Spinal cord (tissue), 10 donors: ENCODE results near the gene RAB3GAP2. TPM values are rescaled to one million over a fixed set of nuclear protein-coding genes. Genes with fewer than 3 reads are reported as not detected.
"Not testable (repeated sequence)": the region's sequence is repeated elsewhere in the genome, so short reads cannot be mapped to it uniquely, and the experiment has no call there.

ENCODE experiments used
- DNase-seq, 6 donors: peaks; one replicate each; pipeline versions ENCODE4 v3.0.0 to v3.0.0-alpha.2; 2013 to 2015; ENCODE audit warnings: low spot score in 6 of 6, low read depth in 4 of 6
- H3K27ac ChIP-seq: one replicate; pipeline ENCODE4 v1.5.1; 2013; ENCODE audit warnings: low read depth, low read length, control low read depth
- H3K27me3 ChIP-seq: one replicate; pipeline ENCODE4 v1.6.1; 2013; ENCODE audit warnings: low read length; ENCODE audit not compliant: control insufficient read depth, insufficient read depth
- H3K36me3 ChIP-seq: one replicate; pipeline ENCODE4 v1.6.1; 2013; ENCODE audit warnings: low read length; ENCODE audit not compliant: control insufficient read depth, insufficient read depth
- H3K4me1 ChIP-seq: one replicate; pipeline ENCODE4 v1.6.1; 2013; ENCODE audit warnings: low read length; ENCODE audit not compliant: control insufficient read depth, insufficient read depth
- H3K4me3 ChIP-seq: one replicate; pipeline ENCODE4 v1.5.1; 2013; ENCODE audit warnings: low read depth, low read length, control low read depth
- H3K9me3 ChIP-seq: one replicate; pipeline ENCODE4 v1.6.1; 2013; ENCODE audit warnings: low read length; ENCODE audit not compliant: control insufficient read depth, insufficient read depth
- WGBS: methylation state at CpG from one replicate; pipeline ENCODE4 v1.1.5; 2013; ENCODE audit warnings: missing lambda C conversion rate; ENCODE audit not compliant: insufficient coverage; 5-methylcytosine and 5-hydroxymethylcytosine counted together
- polyA plus RNA-seq, 2 donors: library from polyadenylated mRNA; unstranded; fragments of 120-200 nt; gene quantifications; one replicate each; pipeline ENCODE4 v1.2.1, GENCODE V29; 2013; ENCODE audit not compliant: insufficient read length in 2 of 2
- total RNA-seq, 2 donors: library from RNA; depleted of rRNA in 1 of 2; stranded (reverse); fragments of 120-200 nt in 1 of 2; fragments of >200 nt in 1 of 2; gene quantifications; one replicate each; pipeline versions ENCODE4 v1.2.3 to v1.2.4, GENCODE V29; 2013 to 2014
- donor health status: healthy.

RAB3GAP2 gene
- total and polyA plus RNA-seq, 4 donors: 23.2 to 45.3 (median 29.4) TPM

DNA sequence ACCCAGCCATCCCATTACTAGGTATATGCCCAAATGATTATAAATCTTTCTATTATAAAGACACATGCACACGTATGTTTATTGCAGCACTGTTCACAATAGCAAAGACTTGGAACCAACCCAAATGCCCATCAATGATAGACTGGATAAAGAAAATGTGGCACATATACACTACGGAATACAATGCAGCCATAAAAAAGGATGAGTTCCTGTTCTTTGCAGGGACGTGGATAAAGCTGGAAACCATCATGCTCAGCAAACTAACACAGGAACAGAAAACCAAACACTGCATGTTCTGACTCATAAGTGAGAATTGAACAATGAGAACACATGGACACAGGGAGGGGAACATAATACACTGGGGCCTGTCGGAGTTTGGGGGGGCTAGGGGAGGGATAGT is 37.9 kb upstream of the RAB3GAP2 start:
- no CpG with 5 or more reads among the region's 4 CpGs for WGBS
- not testable (repeated sequence) for H3K27ac ChIP-seq, H3K9me3 ChIP-seq, DNase-seq, H3K4me3 ChIP-seq, H3K36me3 ChIP-seq, H3K4me1 ChIP-seq, H3K27me3 ChIP-seq

DNA sequence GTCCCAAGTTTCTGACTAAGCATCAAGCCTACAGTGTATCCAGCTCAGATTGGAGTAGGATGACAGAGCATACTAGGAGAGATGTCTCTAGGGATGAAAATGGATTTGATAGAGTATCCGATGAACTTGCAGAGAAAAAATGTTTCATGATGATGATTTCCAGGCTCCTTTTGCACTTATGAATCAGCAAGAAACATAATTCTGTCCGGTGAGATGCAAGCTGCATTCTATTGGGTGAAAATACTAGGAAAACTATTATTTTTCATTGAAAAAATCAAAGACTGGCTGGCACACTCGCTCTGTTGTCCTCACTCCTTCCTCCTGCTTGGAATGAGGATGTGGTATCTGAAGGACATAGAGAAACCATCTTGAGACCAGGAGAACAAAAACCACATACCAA is 35.4 kb upstream of the RAB3GAP2 start:
- Histone ChIP-seq H3K4me1 (no peaks in the 10 kb centered on the region), H3K27me3 (no peaks in the 10 kb centered on the region), H3K9me3 (no peaks in the 10 kb centered on the region), H3K27ac (no peak overlapping the region), H3K36me3 (no peaks in the 10 kb centered on the region), H3K4me3 (no peak overlapping the region)
- DNase-seq: no peak
- 100% methylated on average over 1 of the region's 3 CpGs for WGBS

DNA sequence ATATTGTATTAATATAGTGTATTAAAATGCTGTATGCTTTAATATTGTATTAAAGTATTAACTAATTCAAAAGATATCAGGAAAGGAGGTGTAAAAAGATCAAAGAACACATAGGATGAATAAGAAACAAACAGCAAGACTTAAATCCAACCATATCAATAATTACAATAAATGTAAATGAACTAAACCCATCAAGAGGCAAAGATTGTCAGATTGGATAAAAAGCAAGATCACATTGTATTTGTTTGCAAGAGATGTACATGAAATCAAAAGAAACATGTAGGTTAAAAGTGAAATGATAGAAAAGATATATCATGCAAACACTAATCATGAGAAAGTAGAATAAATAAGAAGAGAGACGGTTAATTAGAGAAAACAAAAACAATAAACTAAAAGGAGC is 34.1 kb upstream of the RAB3GAP2 start:
- Histone ChIP-seq H3K4me3 (no peak overlapping the region), H3K4me1 (no peaks in the 10 kb centered on the region), H3K9me3 (no peaks in the 10 kb centered on the region), H3K36me3 (no peaks in the 10 kb centered on the region), H3K27ac (no peak overlapping the region), H3K27me3 (no peaks in the 10 kb centered on the region)
- WGBS: no CpG with 5 or more reads among the region's 1 CpG
- no peak for DNase-seq

DNA sequence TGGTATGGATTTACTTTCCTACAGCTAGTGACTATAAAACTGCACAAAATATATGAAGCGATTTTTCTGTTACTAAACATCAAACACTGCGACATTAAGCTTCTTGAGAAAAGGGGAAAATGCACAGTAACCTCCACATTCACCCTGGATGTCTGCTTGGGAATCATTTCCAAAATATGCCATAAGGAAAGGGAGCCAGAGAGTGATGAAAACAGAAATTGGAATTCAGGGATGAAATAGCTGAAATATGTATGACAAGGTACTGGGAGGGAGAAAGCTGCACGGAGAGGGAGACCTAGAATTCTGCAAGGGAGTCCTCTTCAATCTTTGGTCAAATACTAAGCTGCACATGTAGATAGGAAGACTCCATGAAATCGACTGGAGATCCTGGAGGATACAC is 31.6 kb upstream of the RAB3GAP2 start:
- H3K27ac ChIP-seq: no peak overlapping the region
- DNase-seq: no peak
- H3K36me3 ChIP-seq: no peaks in the 10 kb centered on the region
- H3K4me1 ChIP-seq: peaks cover 9% of the 10 kb centered on the region
- no peak overlapping the region for H3K4me3 ChIP-seq
- H3K9me3 ChIP-seq: no peaks in the 10 kb centered on the region
- no peaks in the 10 kb centered on the region for H3K27me3 ChIP-seq
- WGBS: 93% methylated on average over 1 of the region's 4 CpGs

DNA sequence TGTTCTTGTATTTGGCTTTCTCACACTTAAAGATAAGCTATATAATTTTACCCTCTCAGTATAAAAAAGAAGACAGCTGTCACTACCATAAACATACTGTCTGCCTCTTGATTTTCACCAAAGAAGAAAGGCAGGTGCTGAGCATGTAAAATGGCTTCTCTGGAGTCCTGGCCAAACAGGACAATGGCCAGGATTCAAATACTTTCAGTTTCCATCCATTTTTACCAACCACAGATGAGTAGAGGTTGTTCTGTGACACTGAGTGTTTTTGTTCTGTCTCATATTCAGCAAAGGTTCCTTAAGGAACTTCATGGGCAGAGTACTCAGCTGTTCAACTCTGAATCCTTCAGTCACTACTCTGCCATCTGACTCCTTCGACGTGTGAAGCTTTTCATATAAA is 29.4 kb upstream of the RAB3GAP2 start:
- H3K4me3 ChIP-seq: no peak overlapping the region
- H3K27ac ChIP-seq: no peak overlapping the region

DNA sequence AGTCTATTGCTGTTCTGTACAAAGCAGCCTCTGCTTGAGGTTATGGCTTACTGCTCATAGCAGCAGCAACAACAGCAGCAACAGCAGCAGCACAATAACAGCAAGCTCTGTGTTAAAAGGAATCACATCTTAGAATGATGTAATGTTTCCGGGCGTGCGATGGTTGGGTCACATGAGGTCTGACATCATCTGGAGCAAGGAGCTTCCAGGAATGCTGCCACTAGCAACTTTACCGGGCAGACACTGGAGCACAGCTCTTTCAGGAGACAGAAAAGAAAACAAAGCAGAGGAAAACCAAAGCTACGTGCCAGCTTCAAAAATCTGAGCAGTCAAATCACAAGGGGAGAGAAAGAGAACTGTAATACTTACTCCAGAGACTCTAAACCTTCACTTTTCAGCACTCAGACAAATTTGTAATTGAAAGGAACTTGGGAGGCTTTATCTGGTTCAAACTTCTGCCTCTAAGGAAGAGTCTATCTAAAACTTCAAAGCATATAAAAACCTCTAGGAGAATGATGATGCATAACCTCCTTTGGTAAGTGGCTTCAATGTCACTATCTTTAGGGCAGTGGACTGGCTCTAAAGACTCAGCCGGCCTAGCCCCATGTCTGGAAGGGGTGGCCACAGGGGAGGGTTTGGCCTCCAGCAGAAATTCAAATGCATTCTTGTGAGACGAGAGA is 28.3 kb upstream of the RAB3GAP2 start:
- Histone ChIP-seq H3K36me3 (no peaks in the 10 kb centered on the region), H3K4me3 (peak overlapping the region; percentile 5), H3K4me1 (peaks cover 14% of the 10 kb centered on the region), H3K27ac (peak overlapping the region; percentile 84), H3K9me3 (no peaks in the 10 kb centered on the region), H3K27me3 (no peaks in the 10 kb centered on the region)
- peak in 5 of 6 donors; percentile 37 to 90 (median 50) for DNase-seq
- WGBS: 23% methylated on average over 5 of the region's 7 CpGs

More for the DNA sequence above, 29.4 kb upstream of the RAB3GAP2 start:
- no peaks in the 10 kb centered on the region for H3K27me3 ChIP-seq
- no peak for DNase-seq
- no CpG with 5 or more reads among the region's 2 CpGs for WGBS
- H3K36me3 ChIP-seq: no peaks in the 10 kb centered on the region
- no peaks in the 10 kb centered on the region for H3K9me3 ChIP-seq
- H3K4me1 ChIP-seq: peaks cover 14% of the 10 kb centered on the region

DNA sequence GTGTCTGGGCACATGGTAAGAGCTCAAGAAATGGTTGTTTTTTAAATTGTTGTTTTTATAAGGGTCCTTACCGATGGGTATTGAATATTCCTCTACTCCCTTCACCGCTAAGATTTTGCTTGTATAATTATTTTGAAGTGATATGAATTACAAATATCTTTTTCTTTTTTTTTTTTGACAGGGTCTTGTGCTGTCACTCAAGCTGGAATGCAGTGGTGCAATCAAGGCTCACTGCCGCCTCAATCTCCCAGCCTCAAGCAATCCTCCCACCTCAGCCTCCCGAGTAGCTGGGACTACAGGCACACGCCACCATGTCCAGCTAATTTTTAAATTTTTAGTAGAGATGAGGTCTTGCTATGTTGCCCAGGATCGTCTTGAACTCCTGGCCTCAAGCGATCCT is 27.1 kb upstream of the RAB3GAP2 start:
- DNase-seq: no peak
- Histone ChIP-seq H3K9me3 (no peaks in the 10 kb centered on the region), H3K27ac (no peak overlapping the region), H3K27me3 (no peaks in the 10 kb centered on the region), H3K4me1 (peaks cover 14% of the 10 kb centered on the region), H3K36me3 (no peaks in the 10 kb centered on the region), H3K4me3 (no peak overlapping the region)
- WGBS: 100% methylated on average over 1 of the region's 7 CpGs

DNA sequence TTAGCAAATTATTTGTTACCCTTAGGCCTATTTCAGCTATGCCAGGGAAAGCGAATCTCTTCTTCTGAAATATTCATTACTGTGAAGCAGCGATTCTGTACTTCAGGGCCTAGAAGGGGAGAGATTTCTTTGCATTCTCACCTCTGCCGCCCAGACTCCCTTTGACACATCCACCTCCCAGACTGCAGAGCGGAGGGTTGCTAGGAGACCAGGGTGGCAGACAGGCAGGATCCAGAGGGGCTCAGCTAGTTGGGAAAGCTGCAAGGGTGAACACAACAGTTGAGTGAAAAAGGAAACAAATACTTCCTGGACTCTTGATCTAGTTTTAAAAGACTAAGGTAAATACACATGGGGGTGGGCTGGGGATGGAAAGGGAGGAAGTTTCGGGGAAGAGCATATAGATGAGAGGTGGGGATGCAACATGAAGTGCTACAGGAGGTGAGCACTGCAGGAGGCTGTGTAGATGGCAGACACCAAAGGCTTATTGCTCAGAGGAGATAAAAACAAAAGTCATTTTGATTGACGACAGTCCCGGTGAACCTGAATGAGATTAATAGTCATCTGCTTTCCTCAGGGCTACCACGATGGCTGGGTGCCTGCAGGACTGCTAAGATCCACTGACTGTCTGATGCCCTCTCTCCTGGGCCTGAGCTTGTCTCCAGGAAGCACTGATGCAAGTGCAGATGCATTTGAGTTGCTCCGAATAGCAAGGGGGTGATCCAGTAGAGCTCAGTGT is 26.4 kb upstream of the RAB3GAP2 start:
- Histone ChIP-seq H3K36me3 (no peaks in the 10 kb centered on the region), H3K4me1 (peaks cover 14% of the 10 kb centered on the region), H3K27me3 (no peaks in the 10 kb centered on the region), H3K27ac (no peak overlapping the region), H3K9me3 (no peaks in the 10 kb centered on the region), H3K4me3 (no peak overlapping the region)
- 39% methylated on average over 7 of the region's 9 CpGs for WGBS
- peak in 2 of 6 donors; percentile 72 to 81 for DNase-seq

DNA sequence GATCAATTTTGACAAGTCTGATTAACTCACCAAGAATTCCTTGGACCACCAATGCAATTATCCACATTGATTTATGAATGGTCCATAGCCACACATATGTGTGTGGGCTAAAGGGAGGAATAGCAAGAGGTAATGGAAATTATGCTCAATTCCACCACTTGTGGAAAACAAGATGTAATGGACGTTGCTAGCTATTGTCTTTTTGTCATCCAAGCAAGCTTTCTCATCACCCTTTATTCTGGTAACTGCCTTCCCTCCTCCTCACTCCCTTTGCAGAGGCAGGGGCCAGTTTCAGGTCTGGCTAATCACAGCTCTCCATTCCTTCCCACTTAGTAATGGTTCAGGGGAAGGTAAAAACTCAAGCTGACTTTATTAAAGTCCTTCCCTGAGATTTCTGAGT is 24.7 kb upstream of the RAB3GAP2 start:
- no CpG with 5 or more reads among the region's 1 CpG for WGBS
- Histone ChIP-seq H3K9me3 (no peaks in the 10 kb centered on the region), H3K4me3 (no peak overlapping the region)

DNA sequence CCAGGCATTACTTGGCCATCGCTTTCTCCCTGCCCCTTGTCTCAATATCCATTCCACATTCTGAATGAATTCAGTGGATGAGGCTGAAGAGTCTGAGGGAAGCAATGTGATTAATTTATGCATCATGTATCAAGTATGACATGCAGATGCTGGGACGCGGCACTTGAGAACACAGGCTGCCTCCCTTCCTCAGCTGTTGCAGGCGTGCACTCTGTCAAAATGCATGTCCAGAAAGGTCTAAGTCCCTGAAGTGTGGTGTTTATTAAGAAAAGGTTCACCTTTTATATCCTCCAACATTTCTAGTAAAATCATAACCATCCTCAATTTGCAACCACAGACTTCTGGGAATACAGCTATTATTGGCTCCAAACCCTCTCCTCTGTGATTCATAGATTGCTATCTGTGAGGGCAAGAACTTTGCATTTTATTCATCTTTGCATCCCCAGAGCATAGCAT is 22.6 kb upstream of the RAB3GAP2 start:
- H3K36me3 ChIP-seq: no peaks in the 10 kb centered on the region
- H3K27ac ChIP-seq: no peak overlapping the region
- no peak for DNase-seq
- H3K4me3 ChIP-seq: no peak overlapping the region
- WGBS: 37% methylated on average over 2 of the region's 4 CpGs
- H3K4me1 ChIP-seq: peaks cover 8% of the 10 kb centered on the region
- no peaks in the 10 kb centered on the region for H3K27me3 ChIP-seq
- no peaks in the 10 kb centered on the region for H3K9me3 ChIP-seq

More for the DNA sequence above, 24.7 kb upstream of the RAB3GAP2 start:
- H3K27ac ChIP-seq: no peak overlapping the region
- no peaks in the 10 kb centered on the region for H3K27me3 ChIP-seq
- DNase-seq: no peak
- H3K4me1 ChIP-seq: peaks cover 14% of the 10 kb centered on the region
- no peaks in the 10 kb centered on the region for H3K36me3 ChIP-seq
